Stimulated activated naive CD8-positive, alpha-beta T cell treated with anti-CD3 and anti-CD28 coated beads, Interleukin-15, Interleukin-2, amounts not matched to agents 100 U/mL and 50 U/mL, for 24 hours (primary cell): ENCODE measurements around the gene ARAP2.
A peak's percentile ranks its signal among the peaks of the same experiment; 100 is the strongest.

ENCODE experiments used
- ATAC-seq: fragments of 150-1000 bp; cut with Tn5 transposase; one replicate; pipeline ENCODE4 v1.10.0; 2021
- DNase-seq: peaks from one replicate; pipeline ENCODE4 v3.0.0; 2021

Gene ARAP2

DNA sequence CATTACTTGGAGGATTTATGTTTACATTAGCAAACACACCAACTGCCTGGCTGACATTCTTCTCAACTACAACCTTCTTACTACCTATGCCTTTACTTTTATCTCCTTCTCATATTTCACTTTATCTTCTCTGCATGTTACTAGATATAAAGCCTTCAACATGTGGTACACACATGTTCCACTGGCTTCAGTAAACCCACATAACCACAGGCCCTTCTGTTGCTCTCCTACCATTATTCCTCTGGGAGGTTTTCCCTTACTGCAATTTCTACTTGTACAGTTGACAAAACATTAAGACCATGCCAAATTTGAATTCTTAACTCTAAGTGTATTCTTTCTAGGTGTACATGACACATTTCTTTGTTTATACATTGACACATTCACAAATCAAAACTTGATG lies 133.1 kb downstream of the ARAP2 start:
- DNase-seq (no peak), ATAC-seq (no peak)

DNA sequence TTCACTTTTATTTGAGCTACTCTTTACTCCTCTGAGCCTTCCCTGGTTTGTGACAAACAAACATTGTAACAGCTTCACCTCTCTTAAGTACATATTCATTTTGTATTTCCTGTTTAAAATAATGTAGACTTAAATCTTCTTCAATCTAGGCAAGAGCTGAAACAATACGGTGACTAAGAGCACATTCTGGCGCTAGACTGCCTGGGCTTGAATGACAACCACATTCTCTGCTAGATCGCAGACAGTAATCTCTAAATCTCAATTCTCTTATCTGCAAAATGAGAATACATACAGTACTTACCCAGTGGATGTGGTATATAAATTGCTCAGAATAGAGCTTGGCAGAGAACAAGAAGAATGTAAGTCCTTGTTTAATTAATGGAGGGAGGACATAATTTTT lies 144.8 kb downstream of the ARAP2 start:
- ATAC-seq, result no peak
- DNase-seq, result no peak

DNA sequence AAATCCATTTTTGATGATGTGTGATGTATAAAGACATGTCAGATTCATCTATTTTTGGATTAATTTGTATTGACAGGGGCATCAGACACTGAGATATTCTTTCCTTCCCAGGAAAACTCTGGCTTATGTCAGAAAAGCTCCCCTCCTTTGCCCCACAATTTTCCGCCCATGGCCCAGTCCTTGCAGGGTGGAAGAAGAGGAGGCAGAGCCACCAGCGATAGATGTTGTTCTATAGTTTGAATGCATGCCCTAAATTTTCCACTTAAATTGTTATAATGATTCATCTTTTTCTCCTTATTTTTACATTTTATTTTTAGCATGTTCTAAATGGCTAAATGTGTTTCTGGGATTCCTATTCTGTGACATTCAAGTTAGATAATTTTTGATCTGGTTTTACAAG lies 149.3 kb downstream of the ARAP2 start:
- no peak for DNase-seq
- ATAC-seq, result no peak

DNA sequence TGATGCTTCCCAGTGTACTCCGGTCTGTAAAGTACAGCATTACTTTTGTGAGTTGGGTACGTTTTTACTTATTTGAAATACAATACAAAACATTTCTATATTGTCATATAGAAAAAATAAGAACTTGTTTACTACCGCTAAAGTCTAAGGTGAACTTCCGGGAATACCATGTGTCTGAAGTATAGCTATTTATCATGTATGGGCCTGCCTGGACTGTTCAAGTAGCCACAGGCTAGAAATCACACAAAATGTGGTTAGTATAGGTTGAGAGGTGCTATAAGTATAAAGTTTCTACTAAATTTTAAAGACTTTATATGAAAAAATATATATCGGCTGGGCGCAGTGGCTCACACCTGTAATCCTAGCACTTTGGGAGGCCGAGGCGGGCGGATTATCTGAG lies 152.3 kb downstream of the ARAP2 start:
- ATAC-seq (no peak), DNase-seq (no peak)

DNA sequence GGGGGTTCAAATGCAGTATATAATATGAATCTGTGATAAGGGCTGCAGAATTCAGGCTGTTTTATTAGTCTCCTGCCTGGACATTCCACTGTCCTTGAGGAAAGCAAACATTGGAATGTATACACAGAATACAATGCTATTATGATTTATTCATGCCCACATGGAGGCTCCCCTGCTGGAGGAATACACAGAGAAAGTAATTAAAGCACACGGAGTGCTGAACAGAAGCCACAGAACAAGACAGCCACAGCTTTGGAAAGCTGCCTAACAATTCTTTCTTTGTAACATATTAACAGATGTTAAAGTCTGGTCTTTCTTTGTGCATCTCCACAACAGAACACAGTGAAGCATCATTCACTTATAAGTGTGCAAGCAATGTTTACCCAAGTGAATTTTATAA lies 155.8 kb downstream of the ARAP2 start:
- ATAC-seq (no peak), DNase-seq (no peak)

DNA sequence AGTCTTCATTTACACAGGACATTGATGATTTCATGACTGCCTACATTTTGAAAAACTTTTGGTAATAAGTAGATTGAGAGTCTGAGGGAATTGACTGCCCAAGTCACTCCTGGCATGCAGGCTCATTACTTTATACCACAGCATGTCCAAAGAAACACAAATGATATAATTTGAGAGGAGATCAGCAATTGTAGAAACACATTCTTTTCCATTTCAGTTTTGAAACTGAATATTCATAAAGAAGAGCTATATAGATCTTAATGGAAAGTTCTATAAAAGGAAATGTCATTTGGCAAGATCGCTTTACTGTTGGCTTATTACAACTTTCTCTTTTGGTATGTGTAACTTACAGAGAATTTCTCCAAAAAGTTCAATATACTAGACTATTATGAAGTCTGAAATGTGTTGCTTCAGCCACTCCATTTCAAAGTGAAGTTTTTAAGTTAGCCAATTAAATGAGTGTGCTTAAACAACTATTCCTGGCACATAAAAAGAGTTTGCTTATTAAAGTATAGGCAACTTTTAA lies 158.0 kb downstream of the ARAP2 start:
- DNase-seq (no peak), ATAC-seq (no peak)

DNA sequence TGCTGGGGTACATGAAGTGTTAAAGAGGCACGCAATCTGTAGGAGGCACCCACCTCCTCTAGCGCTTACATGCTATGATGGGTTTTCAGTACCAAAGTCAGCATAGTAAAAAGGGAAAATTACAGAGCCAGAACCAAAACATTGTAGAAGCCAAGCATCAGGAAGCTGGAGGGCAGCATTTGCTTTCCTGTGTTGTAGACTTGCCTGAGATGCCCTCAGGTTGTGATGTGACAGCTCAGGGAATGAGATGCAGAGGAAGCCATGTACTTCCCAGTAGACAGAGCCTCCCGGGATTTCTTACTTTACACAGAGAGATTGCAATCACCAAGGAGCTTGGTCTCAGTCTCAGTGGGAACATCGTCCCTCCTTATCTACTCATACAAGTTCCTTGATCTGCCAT lies 161.5 kb downstream of the ARAP2 start:
- ATAC-seq (no peak), DNase-seq (no peak)

DNA sequence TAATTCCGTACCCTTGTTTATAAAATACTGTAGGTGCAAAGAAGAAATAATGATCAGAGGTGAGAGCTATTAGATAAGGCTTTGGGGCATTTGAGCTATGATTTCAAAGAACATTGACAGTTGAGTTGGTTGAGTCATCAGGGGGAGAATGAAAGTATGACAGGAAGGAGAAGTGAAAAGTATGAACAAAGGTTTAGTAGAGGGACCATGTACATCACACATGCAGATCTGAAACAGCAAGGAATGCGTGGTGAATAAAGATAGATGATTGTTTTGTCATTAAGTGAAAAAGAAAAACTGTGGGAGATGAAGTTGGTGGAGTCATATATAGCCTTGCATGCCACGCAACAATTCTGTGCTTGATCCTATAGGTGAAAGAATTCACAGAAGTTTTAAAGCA lies 163.1 kb downstream of the ARAP2 start:
- ATAC-seq, result peak; percentile 86
- no peak for DNase-seq

DNA sequence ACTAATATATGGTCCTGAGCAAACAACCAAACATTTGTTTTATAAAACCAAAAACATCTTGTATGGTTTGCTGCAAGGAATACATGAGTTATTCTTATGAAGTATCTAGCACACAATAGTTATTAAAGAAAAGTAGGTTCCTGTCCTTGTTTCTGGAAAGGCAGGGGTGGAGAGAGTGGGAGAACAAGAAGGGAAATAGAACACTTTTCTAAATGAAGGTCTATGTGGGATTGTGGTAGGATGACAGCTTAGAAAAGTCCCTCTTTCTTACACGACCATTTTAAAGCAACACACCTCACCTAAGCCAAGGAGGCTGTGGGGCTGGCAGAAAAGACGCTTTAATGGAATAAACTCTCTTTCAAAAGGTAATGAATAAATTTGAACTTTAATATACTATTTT lies 164.6 kb downstream of the ARAP2 start:
- DNase-seq (no peak), ATAC-seq (no peak)

DNA sequence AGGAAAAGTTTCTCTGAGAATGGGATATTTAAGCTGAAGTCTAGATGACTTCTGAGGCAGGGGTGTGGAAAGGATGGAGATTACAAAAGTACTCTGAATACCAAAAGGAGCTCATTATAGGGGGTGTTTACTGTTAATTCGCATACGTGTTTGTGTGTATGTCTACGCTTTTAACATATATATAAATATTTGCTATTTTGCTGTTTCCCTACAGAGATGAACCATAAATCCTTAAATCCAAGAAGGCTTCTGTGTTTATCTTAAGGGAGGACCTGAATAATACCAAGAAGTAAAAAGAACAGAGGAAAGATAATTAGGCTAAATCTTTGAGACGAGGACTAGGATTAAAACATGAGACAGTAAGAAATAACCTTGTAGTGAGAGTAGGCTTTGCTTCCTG lies 166.0 kb downstream of the ARAP2 start:
- ATAC-seq, result no peak
- no peak for DNase-seq

DNA sequence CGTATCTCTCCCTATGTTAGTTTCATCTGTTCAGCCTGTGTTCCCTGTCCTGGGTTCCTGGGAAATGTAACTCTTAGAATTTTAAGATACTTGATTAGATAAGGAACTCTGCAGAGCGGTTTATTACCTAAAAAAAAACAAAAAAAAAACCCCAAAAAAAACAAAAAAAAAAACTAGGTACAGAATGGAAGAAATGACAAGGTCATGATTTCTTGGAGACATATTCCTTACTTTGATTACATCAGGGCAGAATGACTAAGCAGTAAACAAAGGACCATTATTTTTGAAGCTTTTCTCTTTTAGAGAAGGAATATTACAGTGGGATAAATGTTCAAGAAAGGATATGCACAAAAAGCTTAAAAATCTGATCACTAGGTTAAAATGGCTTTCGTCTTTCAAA lies 171.8 kb downstream of the ARAP2 start:
- ATAC-seq, result no peak

DNA sequence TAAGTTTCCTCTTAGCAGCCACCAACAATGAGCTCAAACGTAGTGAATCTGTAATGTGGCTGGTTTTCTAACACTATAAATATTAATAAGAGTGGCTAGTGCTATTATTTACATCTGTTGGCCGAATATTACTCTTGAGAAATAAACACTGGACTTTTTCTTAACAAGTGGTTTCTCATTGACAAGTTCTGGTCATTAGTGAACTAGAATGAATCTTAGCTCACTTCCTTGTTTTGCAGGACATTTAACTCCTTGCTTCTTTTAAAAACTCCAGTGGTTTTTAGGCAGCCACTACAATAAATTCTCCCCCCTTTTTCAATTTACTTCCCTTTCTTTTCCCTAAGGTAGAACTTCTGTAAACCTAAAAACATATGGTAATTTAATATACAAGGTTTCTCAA lies 177.2 kb downstream of the ARAP2 start:
- ATAC-seq (no peak), DNase-seq (no peak)

More for the DNA sequence above, 171.8 kb downstream of the ARAP2 start:
- DNase-seq, result no peak

DNA sequence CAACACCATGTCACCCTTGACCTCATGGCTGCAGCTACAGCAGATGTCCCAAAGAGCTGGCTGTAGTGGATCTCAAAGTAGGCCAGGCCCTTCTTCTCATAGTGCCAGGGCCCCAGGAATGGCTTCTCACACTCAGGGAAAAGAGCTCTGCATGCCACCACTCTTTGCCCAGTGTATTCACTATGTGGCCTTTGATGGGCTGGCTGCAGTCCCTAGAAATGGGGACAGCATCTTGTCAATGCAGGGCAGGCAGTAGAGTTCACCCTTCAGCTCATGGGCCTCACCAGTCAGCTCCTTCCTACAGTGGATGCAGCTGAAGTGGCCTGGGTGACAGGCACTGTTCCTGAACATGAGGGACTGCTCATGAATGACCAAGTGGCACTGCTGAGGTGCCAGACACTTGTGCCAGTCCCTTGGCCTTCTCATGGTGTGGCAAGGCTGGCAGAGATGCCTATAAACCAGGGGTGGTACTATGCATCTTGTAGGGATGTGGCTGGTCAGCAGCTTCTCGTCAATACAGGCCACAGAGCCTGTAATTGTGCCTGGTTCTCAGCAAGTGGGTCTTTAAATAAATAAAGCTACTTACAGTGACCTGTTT lies 178.9 kb downstream of the ARAP2 start:
- DNase-seq (no peak), ATAC-seq (no peak)

DNA sequence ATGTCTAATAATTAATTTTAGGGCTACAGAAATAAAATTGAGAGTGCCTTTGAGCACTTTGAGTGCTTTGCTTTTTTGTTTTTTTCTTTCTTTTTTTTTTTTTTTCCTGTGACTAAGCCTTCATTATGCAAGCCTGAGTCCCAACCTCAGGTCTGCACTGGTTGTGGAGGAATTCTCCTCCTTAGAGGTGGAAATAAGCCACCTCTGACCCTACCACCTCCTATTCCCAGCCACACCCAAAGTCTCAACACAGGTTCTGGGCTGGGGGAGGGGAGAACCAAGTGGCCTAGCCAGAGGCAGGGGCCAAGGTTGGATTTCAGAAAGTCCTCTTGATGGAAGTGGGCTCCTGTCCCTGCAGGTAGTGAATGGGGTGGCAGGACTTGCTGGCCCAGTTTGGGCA lies 180.2 kb downstream of the ARAP2 start:
- ATAC-seq, result no peak

DNA sequence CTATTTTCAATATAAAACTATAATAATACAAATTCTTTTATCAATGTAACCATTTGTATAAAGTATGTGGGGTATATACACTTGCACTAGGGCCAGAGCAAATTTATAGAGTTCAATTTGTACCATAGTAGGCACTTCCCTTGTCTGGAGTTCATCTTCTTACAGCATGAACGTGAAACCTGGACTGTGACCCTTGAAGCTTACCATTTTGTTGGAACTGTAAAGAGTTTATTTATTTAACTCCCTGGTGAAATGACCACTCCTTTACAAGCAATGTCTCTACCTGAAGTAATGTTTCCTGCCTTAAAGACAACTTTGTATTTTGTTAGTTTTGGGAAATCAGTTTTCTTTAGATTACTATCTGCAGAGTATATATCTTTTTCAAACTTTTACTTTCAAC lies 188.2 kb downstream of the ARAP2 start:
- DNase-seq, result no peak
- ATAC-seq, result no peak

More for the DNA sequence above, 180.2 kb downstream of the ARAP2 start:
- DNase-seq, result no peak

DNA sequence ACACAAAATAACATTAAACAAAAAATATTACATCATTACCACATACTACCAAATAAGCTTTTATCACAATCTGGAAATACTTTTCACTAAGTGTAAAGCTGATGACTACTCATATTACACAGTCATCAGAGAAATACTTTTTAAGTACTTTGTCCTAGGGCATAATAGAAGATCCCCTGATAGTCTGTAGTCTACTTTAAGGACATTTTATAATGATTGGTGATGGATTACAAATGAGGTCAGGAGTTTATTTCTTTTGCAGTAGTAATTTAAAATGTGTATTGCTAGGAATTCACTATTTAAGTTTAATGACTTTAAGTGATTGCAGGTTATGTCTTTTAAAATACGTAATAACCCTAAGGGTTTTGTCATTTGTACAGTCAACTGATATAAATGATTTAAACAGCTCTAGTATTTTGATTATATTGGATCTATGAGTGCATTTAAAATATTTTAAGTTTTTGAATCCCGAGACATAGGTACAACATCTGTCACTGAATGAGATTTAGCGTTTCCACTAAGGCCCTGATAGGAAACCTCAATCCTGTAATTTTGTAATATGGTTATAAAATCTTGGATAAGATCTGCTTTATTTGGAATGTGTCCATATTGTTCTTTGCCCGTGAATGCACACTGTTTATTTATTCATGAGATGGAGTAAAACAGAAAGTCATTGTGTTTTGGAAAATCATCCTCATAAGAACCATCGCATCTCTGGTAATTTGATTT lies 189.5 kb downstream of the ARAP2 start:
- ATAC-seq, result no peak

DNA sequence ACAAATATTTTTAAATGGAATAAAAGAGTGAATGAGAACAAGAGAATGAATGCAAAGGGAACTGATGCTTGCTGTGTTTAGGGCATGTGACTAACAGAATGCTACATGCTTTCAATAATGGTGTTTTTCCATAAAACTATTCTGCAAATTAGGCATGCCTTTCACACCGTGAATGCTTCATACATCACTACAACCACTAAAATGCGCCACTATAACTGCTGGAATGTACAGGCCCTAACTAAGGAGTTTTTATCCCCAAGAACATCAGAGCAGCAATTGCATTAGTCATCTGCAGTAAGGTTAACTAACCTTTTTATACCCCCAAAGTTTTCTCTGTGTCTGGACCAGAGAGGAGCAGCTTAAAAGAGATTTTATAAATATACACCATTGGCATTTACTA lies 190.4 kb downstream of the ARAP2 start:
- ATAC-seq (no peak), DNase-seq (no peak)

More for the DNA sequence above, 189.5 kb downstream of the ARAP2 start:
- DNase-seq, result no peak

DNA sequence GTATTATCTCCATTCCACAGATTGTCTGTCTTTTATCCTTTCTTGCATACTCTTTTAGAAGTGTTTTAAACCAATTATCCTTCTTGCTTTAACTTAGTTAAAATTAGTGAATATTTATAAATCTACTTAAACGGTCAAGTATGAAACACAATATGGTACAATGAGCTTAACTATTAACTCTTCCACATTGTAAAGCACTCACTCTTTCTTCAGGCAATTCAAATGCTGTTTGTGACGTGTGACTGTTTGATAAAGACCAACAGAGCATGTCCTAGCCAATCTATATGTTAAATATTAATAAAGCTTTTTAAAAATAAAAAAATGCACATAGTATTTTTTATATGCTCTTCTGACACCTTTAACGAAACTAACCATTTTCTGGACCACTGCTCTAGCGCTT lies 192.7 kb downstream of the ARAP2 start:
- DNase-seq (no peak), ATAC-seq (no peak)

DNA sequence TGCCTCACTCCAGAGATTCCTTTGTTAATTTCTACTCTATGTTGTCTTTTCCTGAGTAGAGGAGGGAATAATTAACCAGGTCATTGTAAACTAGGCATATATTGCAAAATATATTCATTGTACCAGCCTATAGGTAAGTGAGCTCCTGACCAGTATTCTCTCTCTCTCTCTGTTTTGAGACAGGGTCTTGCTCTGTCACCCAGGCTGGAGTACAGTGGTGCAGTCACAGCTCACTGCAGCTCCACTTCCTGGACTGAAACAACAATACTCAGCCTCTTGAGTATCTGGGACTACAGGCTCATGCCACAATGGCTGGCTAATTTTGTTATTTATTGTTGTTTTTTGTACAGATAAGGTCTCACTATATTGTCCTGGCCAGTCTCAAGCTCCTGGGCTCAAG lies 198.3 kb downstream of the ARAP2 start:
- ATAC-seq, result no peak
- no peak for DNase-seq

DNA sequence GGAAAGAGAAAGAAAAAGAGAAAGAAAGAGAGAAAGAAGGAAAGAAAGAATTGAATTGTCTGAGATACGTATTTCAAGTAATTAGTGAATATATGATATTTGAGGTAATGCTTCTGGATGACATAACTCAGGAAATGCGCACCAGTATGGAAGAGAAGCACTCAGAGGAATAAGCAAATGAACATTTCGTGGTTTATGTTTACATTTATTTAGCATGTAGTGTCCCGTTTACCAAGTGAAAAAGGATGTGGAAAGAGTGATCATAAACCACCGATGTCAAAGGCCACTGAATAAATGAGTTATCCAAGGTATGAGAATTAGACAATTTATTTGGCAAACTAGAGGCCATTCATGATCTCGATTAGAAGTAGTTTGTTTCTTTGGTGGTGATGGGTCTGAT lies 200.4 kb downstream of the ARAP2 start:
- ATAC-seq, result no peak
- DNase-seq, result no peak

DNA sequence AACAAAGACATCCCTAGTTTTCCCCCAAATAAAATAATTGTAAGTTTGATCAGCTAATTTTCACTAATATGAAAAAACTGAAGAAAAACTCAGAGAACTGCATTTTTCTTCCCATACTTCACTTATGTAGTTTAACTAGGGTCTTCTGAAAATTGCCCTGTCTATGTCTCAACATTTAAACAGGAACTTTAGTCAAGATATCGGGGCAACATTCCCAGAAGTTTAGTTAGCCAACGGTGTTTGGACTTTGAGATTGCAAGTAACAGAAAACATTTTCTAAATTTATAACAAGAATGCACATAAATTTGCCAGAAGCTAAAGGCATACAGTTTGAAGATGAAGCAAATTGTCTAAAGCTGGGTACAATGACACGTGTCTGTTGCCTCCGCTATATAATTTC lies 201.1 kb downstream of the ARAP2 start:
- no peak for ATAC-seq
- no peak for DNase-seq

DNA sequence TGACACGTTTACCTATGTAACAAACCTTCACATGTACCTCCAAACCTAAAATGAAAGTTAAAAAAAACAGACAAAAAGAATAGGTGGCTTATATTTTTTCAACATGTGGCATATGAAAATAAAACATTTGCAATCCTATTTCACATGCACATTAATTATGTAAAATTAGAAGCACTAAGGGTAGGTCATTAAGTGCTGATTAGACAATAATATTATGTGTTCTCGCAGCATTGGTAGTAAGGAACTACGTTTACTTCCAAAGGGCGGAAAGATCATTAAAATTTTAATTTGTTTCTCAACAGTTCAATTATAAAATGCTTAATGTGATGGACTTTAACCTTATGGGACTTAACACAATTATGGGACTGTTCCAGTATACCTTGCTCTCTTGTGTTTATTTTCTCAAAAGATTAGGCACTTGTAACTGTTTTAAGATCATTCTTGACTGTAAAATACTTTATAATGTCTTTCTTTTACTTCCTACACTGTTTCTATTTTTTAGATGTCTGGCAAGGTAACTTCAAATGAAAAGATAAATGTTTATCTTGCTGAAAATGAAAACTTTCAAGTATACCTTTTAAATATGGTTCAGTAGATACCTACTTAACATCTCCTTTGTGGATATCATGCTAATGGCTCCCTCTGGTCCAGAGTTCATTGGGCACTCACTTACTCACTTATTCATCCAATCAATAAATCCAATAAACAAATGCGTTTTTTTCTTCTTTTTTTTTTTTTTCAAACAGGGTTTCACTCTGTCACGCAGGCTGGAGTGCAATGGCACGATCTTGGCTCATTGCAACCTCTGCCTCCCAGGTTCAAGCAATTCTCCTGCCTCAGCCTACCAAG lies 202.0 kb downstream of the ARAP2 start:
- DNase-seq (no peak), ATAC-seq (no peak)

DNA sequence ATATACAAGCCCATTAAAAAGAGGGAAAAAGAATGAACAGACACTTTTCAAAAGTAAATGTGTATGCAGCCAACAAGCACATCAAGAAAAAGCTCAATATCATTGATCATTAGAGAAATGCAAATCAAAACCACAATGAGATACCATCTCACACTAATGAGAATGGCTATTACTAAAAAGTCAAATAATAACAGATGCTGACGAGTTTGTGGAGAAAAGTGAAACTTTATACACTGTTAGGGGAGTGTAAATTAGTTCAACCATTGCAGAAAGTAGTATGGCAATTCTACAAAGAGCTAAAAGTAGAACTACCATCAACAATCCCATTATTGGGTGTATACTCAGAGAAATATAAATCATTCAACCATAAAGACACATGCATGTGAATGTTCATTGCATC lies 203.0 kb downstream of the ARAP2 start:
- no peak for DNase-seq
- no peak for ATAC-seq
